T-helper 9 cell (primary cell): ENCODE measurements around the gene LRP1.

Experiments used
- DNase-seq: peaks from one replicate; pipeline ENCODE4 v3.0.0-alpha.2; 2020

The LRP1 gene

GRCh38 chr12:57215668-57216013, 87.4 kb downstream of the LRP1 start:
- DNase-seq, result no peak

- DNase-seq, result peak; percentile 55
Measured at GRCh38 chr12:57216014-57216911, 88.0 kb downstream of the LRP1 start, which contains the start of gene NXPH4. Gene NXPH4, plus strand, starts transcription at chr12:57216794. Its CDS starts 176 bp downstream, at chr12:57216970.

- peak; percentile 23 for DNase-seq
Measured at GRCh38 chr12:57216921-57217879, 88.9 kb downstream of the LRP1 start.

DNA sequence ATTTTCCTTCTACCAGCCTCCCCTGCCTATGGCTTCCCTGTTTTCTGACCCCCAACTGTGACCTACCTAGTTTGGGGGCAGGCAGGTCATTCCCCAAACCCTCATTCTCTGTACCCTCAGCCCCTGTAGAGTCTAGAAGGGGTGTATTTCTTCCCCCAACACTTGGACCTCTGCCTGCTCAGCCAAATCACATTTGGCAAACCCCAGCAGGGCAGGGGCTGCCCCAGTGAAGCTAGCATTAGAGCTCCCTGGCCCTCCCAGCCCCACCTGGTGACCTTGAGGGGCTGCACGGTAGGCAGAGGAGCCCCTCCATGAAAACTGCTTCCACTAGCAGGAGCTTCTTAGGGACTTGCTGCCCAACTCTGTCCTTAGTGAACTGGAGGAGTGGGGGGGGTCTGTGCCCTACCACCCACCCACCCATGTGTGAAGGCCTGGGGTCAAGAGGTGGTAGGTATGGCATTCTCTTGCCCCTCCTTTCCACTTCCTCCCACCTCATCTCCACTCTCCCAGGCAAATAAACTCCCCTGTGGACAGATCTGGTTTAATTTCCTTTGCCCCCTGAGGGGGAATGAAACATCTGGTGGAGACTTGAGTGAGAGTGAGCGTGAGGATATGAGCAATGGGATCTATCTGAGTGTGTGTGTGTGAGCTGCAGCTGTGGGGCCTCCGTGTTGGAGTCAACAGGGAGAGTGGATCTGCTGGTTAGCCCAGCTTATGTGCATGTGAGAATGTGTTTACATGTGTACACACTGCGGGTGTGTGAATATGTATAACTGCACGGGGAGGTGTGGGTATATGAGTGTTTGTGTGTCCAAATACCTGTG, 90.0 kb downstream of the LRP1 start:
- no peak for DNase-seq

GRCh38 chr12:57219205-57219992, 91.1 kb downstream of the LRP1 start:
- no peak for DNase-seq

GRCh38 chr12:57219993-57220754, 91.9 kb downstream of the LRP1 start:
- no peak for DNase-seq

DNA sequence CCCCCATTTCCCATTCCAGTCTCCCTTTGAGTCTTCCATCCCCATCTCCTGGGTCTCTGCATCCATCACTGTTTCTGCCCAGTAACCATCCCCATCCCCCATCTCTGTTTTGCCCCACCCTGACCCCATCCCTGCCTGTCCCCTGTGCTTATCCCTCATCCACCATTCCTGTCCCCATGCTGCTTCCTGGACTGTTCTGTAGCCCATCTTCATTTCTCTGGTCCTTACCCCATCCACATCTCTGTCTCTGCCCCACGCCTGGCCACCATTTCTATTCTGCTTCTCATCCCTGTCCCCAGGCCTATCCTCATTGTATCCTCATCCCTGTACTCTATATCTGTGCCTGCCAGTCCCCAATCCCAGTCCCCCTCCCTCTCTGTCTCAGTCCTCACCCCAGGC, 92.5 kb downstream of the LRP1 start:
- DNase-seq, result no peak

- no peak for DNase-seq
Measured at GRCh38 chr12:57221169-57221917, 93.1 kb downstream of the LRP1 start.

GRCh38 chr12:57222286-57223190, 94.3 kb downstream of the LRP1 start:
- no peak for DNase-seq

- no peak for DNase-seq
Measured at GRCh38 chr12:57223191-57224165, 95.2 kb downstream of the LRP1 start.

DNA sequence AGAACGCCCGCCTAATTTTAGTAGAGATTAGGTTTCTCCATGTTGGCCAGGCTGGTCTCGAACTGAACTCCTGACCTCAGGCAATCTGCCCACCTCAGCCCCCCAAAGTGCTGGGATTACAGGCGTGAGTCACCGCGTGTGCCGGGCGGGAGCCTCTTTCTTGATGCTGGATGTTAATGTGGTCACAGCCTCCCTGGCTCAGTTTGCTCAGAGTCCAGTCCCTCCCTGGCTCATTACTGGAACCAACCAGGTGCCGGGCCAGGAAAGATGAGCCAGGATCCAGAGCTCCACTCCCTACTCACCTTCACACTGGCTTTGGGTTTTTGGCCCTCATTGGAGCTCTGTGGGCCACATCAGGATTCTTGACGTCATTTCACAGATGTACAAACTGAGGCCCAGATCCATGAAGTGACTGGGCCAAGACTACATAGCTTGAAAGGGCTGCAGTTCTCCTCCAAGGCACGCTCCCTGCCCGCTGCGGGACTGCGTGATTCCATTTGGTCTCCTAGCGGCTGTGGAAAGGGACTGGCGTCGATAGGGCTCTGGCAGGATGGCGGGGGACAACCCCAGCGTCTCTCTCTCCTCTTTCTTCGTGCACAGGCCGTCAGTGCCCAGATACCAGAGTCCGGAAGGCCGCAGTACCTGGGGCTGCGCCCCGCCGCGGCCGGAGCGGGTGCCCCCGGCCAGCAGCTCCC, 96.1 kb downstream of the LRP1 start:
- DNase-seq, result no peak

GRCh38 chr12:57224973-57225679, 96.8 kb downstream of the LRP1 start:
- DNase-seq, result peak; percentile 59

GRCh38 chr12:57225680-57226210, 97.5 kb downstream of the LRP1 start:
- no peak for DNase-seq

GRCh38 chr12:57226588-57227314, 98.5 kb downstream of the LRP1 start:
- DNase-seq, result no peak

DNA sequence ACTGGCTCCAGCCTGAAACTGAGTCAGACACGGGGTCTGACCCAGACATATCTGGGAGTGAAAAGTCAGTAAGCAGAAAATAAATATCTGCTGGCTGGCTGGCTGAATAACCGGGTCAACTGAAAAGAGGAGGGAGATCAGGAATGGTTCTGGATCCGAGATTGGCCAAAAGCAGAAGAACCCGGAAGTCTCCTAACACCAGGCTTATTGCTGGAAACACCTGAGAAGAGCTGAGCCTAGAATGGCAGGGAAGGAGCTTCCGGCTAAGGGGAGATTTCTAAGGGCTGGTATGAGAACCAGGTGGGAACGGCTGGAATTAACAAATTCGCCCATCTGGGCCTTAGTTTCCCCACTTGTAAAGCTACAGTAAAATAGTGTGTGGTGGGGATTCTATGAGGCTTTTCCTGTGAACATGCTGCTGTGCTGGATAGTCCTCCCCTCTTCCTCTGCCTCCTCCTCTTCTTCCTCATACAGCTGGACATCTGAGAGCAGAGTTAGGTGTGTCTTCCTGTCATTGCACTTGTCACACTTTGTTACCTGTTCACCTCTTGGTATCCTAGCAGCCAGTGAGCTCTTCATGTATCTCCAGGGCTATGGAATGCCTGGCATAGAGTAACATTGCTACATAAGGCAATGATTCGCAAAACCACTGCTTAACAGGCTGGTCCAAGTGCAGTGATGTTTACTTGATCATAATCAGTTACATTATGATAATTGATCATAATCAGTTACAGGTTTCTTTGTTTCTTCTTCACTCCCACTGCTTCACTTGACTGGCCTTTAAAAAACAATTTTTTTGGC, 99.2 kb downstream of the LRP1 start:
- DNase-seq, result no peak
